Measurements from ENCODE around the gene CDX2. TPM values are rescaled to one million over a fixed set of nuclear protein-coding genes. Genes with fewer than 3 reads are reported as not detected.

Gene CDX2
- total and polyA plus RNA-seq, 10 of the 15 experiments (the other 5 are each of a cell fraction or from before 2014, with no cell fraction given): 0.15 TPM; not detected in 9

GRCh38 chr13:27997904-27998522 is 28.9 kb upstream of the CDX2 start (continued):
- TF ChIP-seq ELK1 (IDR thresholded peaks at IDR 0.05; ENCODE audit: low read depth, low read length) (no peak), NFXL1 (IDR thresholded peaks at IDR 0.05; ENCODE audit: borderline replicate concordance) (no peak), NR2C1 (IDR thresholded peaks at IDR 0.05) (no peak), BHLHE40 (IDR thresholded peaks at IDR 0.05; ENCODE audit: borderline replicate concordance in 1 of 2, low read depth in 2 of 2, low read length in 1 of 2) (no peak), CTCF (IDR thresholded peaks at IDR 0.05 in 2 of 3, conservative IDR thresholded peaks at IDR 0.05 in 1 of 3; ENCODE audit: control insufficient read depth in 2 of 3, extremely low read depth in 1 of 3, insufficient read depth in 1 of 3, low read depth in 3 of 3, low read length in 3 of 3) (peak; percentile 49 to 60 (median 53); a peak in 5 of 6 replicates), MYC (IDR thresholded peaks at IDR 0.05; ENCODE audit: insufficient read depth, insufficient read length, insufficient replicate concordance, low read length, severe bottlenecking) (no peak), JUND (IDR thresholded peaks at IDR 0.05; ENCODE audit: low read depth, low read length) (no peak), CHD1 (IDR thresholded peaks at IDR 0.05; ENCODE audit: low read depth, low read length) (no peak), STAT3 (IDR thresholded peaks at IDR 0.05; ENCODE audit: low read depth, low read length) (no peak), WRNIP1 (IDR thresholded peaks at IDR 0.05; ENCODE audit: borderline replicate concordance, low read depth, low read length) (no peak), PKNOX1 (IDR thresholded peaks at IDR 0.05) (no peak), SPI1 (IDR thresholded peaks at IDR 0.05; ENCODE audit: borderline replicate concordance, insufficient read depth, low read depth, low read length) (no peak), FOXK2 (IDR thresholded peaks at IDR 0.05) (no peak)
- TF ChIP-seq, protein P1, sequence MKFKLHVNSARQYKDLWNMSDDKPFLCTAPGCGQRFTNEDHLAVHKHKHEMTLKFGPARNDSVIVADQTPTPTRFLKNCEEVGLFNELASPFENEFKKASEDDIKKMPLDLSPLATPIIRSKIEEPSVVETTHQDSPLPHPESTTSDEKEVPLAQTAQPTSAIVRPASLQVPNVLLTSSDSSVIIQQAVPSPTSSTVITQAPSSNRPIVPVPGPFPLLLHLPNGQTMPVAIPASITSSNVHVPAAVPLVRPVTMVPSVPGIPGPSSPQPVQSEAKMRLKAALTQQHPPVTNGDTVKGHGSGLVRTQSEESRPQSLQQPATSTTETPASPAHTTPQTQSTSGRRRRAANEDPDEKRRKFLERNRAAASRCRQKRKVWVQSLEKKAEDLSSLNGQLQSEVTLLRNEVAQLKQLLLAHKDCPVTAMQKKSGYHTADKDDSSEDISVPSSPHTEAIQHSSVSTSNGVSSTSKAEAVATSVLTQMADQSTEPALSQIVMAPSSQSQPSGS (IDR thresholded peaks at IDR 0.05; ENCODE audit: low read length): no peak

Data from GM12878 (cell line).